Ovary (tissue), 3 donors: ENCODE results near the gene MTREX.

ENCODE experiments used
- EP300 ChIP-seq: sonication (generic); formaldehyde crosslinking; IDR thresholded peaks from one replicate; pipeline ENCODE4 v1.6.1; 2017; ENCODE audit warnings: antibody characterized with exemption
- TF ChIP-seq, protein P1 (sequence below), 3 donors: fragments of 450-650 bp in 2 of 3; fragments of 200-600 bp in 1 of 3; IDR thresholded peaks; one replicate each; pipeline versions ENCODE4 v1.5.1 to v1.8.0; 2016 to 2022; ENCODE audit warnings: antibody characterized with exemption in 3 of 3, mild to moderate bottlenecking in 1 of 3
- donor health status: DM: no; HTN: no; CAD: no.

DNA sequence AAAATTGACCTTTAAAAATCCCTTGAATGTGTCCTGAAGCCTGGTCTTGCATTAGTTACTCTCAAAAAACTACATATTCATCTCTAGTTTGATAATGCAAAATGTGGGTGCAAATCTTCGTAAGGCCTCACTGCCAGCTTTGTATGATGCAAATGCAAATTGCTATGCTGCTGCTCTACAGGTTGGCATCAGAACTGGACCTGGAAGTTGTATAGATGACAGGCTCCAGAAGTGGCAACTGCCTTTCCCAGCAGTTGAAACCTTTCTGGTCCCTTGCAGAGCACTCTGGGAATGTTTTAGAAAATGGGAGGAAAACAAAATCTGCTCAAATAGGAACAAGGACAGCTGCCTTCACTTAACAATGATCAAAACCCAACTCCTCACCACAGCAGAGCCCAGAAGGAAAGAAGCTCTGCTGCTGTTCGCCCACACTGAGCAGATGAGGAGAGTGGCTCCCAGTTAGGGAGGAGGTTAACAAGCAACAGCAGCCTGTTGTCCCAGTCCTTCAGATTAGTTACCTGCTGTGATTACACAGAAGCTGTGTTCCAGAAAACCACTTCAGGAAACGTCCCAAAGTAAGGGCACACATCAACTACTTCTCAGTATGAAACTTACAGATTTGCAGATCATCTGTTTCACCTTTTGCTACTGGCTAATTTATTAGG is 133.4 kb downstream of the MTREX start:
- TF ChIP-seq, protein P1, sequence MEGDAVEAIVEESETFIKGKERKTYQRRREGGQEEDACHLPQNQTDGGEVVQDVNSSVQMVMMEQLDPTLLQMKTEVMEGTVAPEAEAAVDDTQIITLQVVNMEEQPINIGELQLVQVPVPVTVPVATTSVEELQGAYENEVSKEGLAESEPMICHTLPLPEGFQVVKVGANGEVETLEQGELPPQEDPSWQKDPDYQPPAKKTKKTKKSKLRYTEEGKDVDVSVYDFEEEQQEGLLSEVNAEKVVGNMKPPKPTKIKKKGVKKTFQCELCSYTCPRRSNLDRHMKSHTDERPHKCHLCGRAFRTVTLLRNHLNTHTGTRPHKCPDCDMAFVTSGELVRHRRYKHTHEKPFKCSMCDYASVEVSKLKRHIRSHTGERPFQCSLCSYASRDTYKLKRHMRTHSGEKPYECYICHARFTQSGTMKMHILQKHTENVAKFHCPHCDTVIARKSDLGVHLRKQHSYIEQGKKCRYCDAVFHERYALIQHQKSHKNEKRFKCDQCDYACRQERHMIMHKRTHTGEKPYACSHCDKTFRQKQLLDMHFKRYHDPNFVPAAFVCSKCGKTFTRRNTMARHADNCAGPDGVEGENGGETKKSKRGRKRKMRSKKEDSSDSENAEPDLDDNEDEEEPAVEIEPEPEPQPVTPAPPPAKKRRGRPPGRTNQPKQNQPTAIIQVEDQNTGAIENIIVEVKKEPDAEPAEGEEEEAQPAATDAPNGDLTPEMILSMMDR (IDR thresholded peaks at IDR 0.05), result no peak
- no peak for TF ChIP-seq EP300
